Breast epithelium (tissue), 4 donors: Measurements from ENCODE around the gene ANKS1B. TPM values are rescaled to one million over a fixed set of nuclear protein-coding genes. Genes with fewer than 3 reads are reported as not detected.

Experiments used
- DNase-seq, 2 donors: peaks; one replicate each; pipeline ENCODE4 v3.0.0-alpha.2; 2019; ENCODE audit warnings: low spot score in 2 of 2
- H3K27ac ChIP-seq, 2 donors: fragments of 200-600 bp; sonication (generic) in 1 of 2; one replicate each; pipeline ENCODE4 v1.5.1; 2016 to 2019; ENCODE audit warnings: mild to moderate bottlenecking in 1 of 2
- H3K27me3 ChIP-seq, 2 donors: fragments of 200-600 bp; sonication (generic) in 1 of 2; one replicate each; pipeline versions ENCODE4 v1.5.1 to v1.6.0; 2017 to 2019; ENCODE audit warnings: control low read depth in 1 of 2, mild to moderate bottlenecking in 1 of 2
- H3K36me3 ChIP-seq: fragments of 200-600 bp; one replicate; pipeline ENCODE4 v1.5.1; 2019
- H3K4me1 ChIP-seq, 2 donors: fragments of 200-600 bp; sonication (generic); one replicate each; pipeline ENCODE4 v1.5.1; 2016 to 2019; ENCODE audit warnings: control low read depth in 1 of 2
- H3K4me3 ChIP-seq, 3 donors: fragments of 200-600 bp; sonication (generic); 1 replicate in 2 of 3; 2 replicates in 1 of 3; pipeline ENCODE4 v1.5.1; 2016 to 2019; ENCODE audit warnings: mild to moderate bottlenecking in 3 of 3, moderate library complexity in 2 of 3
- H3K9me3 ChIP-seq, 2 donors: fragments of 200-600 bp; sonication (generic) in 1 of 2; one replicate each; pipeline ENCODE4 v1.5.1; 2016 to 2019; ENCODE audit warnings: control low read depth in 1 of 2
- CTCF ChIP-seq, 3 donors: fragments of 450-650 bp; IDR thresholded peaks; one replicate each; pipeline ENCODE4 v1.5.1; 2016 to 2017; ENCODE audit warnings: antibody characterized with exemption in 3 of 3, mild to moderate bottlenecking in 3 of 3, moderate library complexity in 3 of 3
- POLR2A ChIP-seq: fragments of 450-650 bp; IDR thresholded peaks from one replicate; pipeline ENCODE4 v1.6.1; 2016; ENCODE audit warnings: antibody characterized with exemption, mild to moderate bottlenecking, moderate library complexity
- POLR2AphosphoS5 ChIP-seq, 3 donors: sonication (generic); formaldehyde crosslinking; IDR thresholded peaks; one replicate each; pipeline ENCODE4 v1.6.1; 2017; ENCODE audit warnings: antibody characterized with exemption in 3 of 3
- intact Hi-C: fragments of 100-400 bp; cut with DNase I; formaldehyde crosslinking; loops from one replicate; pipeline ENCODE4 v1.15.1; 2023; ENCODE audit warnings: low total_unique reads
- total RNA-seq, 3 donors: library from RNA; depleted of rRNA; stranded (reverse); fragments of >200 nt; gene quantifications; one replicate each; pipeline ENCODE4 v1.1.0, GENCODE V29; 2016

ANKS1B gene
- total RNA-seq, 3 donors from 2014 or later = 16.6 to 115 (median 32.4) TPM

GRCh38 chr12:99772274-99772673 lies 212.5 kb downstream of the ANKS1B start:
- H3K4me3 ChIP-seq = no peak overlapping the region
- H3K4me1 ChIP-seq = no peaks in the 10 kb centered on the region
- TF ChIP-seq CTCF (IDR thresholded peaks at IDR 0.05) (no peak), POLR2A (no peak), POLR2AphosphoS5 (IDR thresholded peaks at IDR 0.05) (no peak)
- no peak for DNase-seq
- no peaks in the 10 kb centered on the region for H3K36me3 ChIP-seq
- intact Hi-C loops = no loop called here
- H3K27ac ChIP-seq = no peak overlapping the region
- no peaks in the 10 kb centered on the region for H3K9me3 ChIP-seq
- H3K27me3 ChIP-seq = no peaks in the 10 kb centered on the region

GRCh38 chr12:99771659-99772058 lies 213.1 kb downstream of the ANKS1B start:
- no peaks in the 10 kb centered on the region for H3K27me3 ChIP-seq
- no peak overlapping the region for H3K4me3 ChIP-seq
- no peaks in the 10 kb centered on the region for H3K9me3 ChIP-seq
- H3K4me1 ChIP-seq = no peaks in the 10 kb centered on the region
- no peak overlapping the region for H3K27ac ChIP-seq
- H3K36me3 ChIP-seq = no peaks in the 10 kb centered on the region
- TF ChIP-seq CTCF (IDR thresholded peaks at IDR 0.05) (no peak), POLR2A (no peak), POLR2AphosphoS5 (IDR thresholded peaks at IDR 0.05) (no peak)
- intact Hi-C loops = no loop called here
- DNase-seq = no peak

DNA sequence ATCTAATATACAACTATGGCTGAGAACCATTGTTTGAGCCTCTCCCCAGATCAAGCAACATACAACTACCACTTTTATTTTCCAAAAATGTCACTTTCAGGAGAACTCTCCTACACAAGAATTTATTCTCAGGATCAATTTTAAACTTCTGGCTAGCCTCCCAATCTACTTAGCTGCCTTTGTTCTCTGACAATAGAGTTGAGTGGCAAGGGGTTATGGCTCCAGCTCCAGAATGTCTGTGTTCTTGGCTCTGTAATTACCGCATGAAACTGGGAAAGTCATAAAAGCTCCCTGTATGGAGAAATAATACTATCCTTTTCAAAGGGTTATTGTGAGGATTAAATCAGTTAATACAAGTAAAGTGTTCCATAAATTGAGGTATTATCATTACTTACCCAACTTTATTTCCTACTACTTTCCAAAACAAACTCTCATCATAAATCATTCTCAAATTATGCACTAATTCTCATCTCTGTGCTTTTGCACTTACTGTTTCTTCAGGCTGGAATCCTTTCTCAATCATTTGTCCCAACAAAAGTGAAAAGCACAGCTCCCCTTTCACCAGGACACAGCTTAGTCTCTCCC lies 215.2 kb downstream of the ANKS1B start:
- Histone ChIP-seq H3K4me3 (no peak overlapping the region), H3K27ac (no peak overlapping the region), H3K36me3 (no peaks in the 10 kb centered on the region), H3K9me3 (no peaks in the 10 kb centered on the region), H3K27me3 (no peaks in the 10 kb centered on the region), H3K4me1 (no peaks in the 10 kb centered on the region)
- no peak for DNase-seq
- TF ChIP-seq POLR2AphosphoS5 (IDR thresholded peaks at IDR 0.05) (no peak), POLR2A (no peak), CTCF (IDR thresholded peaks at IDR 0.05) (no peak)
- intact Hi-C loops = no loop called here

DNA sequence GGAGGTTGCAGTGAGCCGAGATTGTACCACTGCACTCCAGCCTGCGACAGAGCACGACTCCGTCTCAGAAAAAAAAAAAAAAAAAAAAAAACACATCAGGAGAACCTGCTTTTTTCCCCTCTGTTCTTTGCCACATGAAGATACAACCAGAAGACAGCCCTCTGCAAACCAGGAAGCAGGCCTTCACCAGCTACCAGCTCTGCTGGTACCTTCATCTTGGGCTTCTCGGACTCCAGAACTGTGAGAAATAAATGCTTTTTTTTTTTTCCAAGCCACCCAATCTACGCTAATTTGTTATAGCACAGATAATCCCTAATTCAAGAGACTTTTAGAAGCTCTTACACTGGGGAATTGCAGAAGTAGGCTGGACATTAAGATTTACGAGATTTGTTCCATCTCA lies 216.0 kb downstream of the ANKS1B start:
- TF ChIP-seq CTCF (IDR thresholded peaks at IDR 0.05) = no peak
- TF ChIP-seq POLR2AphosphoS5 (IDR thresholded peaks at IDR 0.05) = no peak
- TF ChIP-seq POLR2A = no peak
- no peak for DNase-seq
- Histone ChIP-seq H3K9me3 (no peaks in the 10 kb centered on the region), H3K36me3 (no peaks in the 10 kb centered on the region), H3K4me3 (no peak overlapping the region), H3K4me1 (no peaks in the 10 kb centered on the region), H3K27me3 (no peaks in the 10 kb centered on the region), H3K27ac (no peak overlapping the region)
- intact Hi-C loops = no loop called here

- intact Hi-C loops = no loop called here
- Histone ChIP-seq H3K27ac (no peak overlapping the region), H3K4me1 (no peaks in the 10 kb centered on the region), H3K4me3 (peak overlapping the region in 1 of 3 donors; percentile 6), H3K27me3 (no peaks in the 10 kb centered on the region), H3K36me3 (no peaks in the 10 kb centered on the region), H3K9me3 (no peaks in the 10 kb centered on the region)
- no peak for DNase-seq
- peak in 2 of 3 donors; percentile 29 to 34 for TF ChIP-seq CTCF (IDR thresholded peaks at IDR 0.05)
- TF ChIP-seq POLR2AphosphoS5 (IDR thresholded peaks at IDR 0.05) = no peak
These were observed 216.9 kb downstream of the ANKS1B start for GRCh38 chr12:99767809-99768208.
